Hepatocyte (in vitro differentiated cells): ENCODE data around the gene CYB561D2. TPM values are rescaled to one million over a fixed set of nuclear protein-coding genes. Genes with fewer than 3 reads are reported as not detected.

Experiments used
- DNase-seq: peaks from one replicate; pipeline ENCODE4 v3.0.0-alpha.2; 2016; ENCODE audit warnings: low spot score
- H2AFZ ChIP-seq: fragments of 200-600 bp; sonication (generic); 2 replicates; pipeline ENCODE4 v1.6.0; 2016; ENCODE audit warnings: antibody characterized with exemption, mild to moderate bottlenecking
- H3K27ac ChIP-seq: fragments of 200-600 bp; sonication (generic); 2 replicates; pipeline ENCODE4 v1.5.1; 2016; ENCODE audit warnings: mild to moderate bottlenecking
- H3K27me3 ChIP-seq: fragments of 200-600 bp; sonication (generic); 2 replicates; pipeline ENCODE4 v1.6.1; 2016
- H3K36me3 ChIP-seq: fragments of 200-600 bp; sonication (generic); replicated peaks from 2 replicates; pipeline ENCODE4 v1.5.1; 2016; ENCODE audit warnings: low read depth; ENCODE audit not compliant: insufficient read depth
- H3K4me1 ChIP-seq: fragments of 200-600 bp; sonication (generic); 2 replicates; pipeline ENCODE4 v1.5.1; 2016; ENCODE audit warnings: mild to moderate bottlenecking, moderate library complexity; ENCODE audit not compliant: insufficient read depth
- H3K4me2 ChIP-seq: fragments of 200-600 bp; sonication (generic); 2 replicates; pipeline ENCODE4 v1.6.0; 2016
- H3K4me3 ChIP-seq: fragments of 200-600 bp; sonication (generic); 2 replicates; pipeline ENCODE4 v1.5.1; 2016; ENCODE audit warnings: mild to moderate bottlenecking
- H3K79me2 ChIP-seq: fragments of 200-600 bp; sonication (generic); 2 replicates; pipeline ENCODE4 v1.6.0; 2017; ENCODE audit warnings: mild to moderate bottlenecking
- H3K9me2 ChIP-seq: fragments of 200-600 bp; sonication (generic); replicated peaks from 2 replicates; pipeline ENCODE4 v1.6.0; 2017; ENCODE audit warnings: mild to moderate bottlenecking; ENCODE audit not compliant: insufficient read depth
- H3K9me3 ChIP-seq: fragments of 200-600 bp; sonication (generic); 2 replicates; pipeline ENCODE4 v1.5.1; 2016; ENCODE audit warnings: low read depth, mild to moderate bottlenecking
- H4K20me1 ChIP-seq: fragments of 200-600 bp; sonication (generic); 2 replicates; pipeline ENCODE4 v1.6.0; 2016; ENCODE audit warnings: mild to moderate bottlenecking; ENCODE audit not compliant: insufficient read depth, poor library complexity, severe bottlenecking
- CTCF ChIP-seq: fragments of 200-600 bp; sonication (generic); IDR thresholded peaks from 2 replicates; pipeline ENCODE4 v1.5.1; 2016; ENCODE audit warnings: antibody characterized with exemption, mild to moderate bottlenecking; ENCODE audit not compliant: poor library complexity
- EZH2 ChIP-seq: fragments of 200-600 bp; sonication (generic); IDR thresholded peaks from 2 replicates; pipeline ENCODE4 v1.6.1; 2016; ENCODE audit warnings: antibody characterized with exemption, mild to moderate bottlenecking, borderline replicate concordance
- EZH2phosphoT487 ChIP-seq: fragments of 200-600 bp; sonication (generic); IDR thresholded peaks from one replicate; pipeline ENCODE4 v1.6.1; 2018; ENCODE audit warnings: antibody characterized with exemption, mild to moderate bottlenecking, low read depth, moderate library complexity; ENCODE audit not compliant: unreplicated experiment, severe bottlenecking
- WGBS: methylation state at CpG from one replicate; pipeline ENCODE4 v1.1.6; 2016; ENCODE audit warnings: low lambda C conversion rate; ENCODE audit errors: missing lambda C conversion rate; 5-methylcytosine and 5-hydroxymethylcytosine counted together
- polyA plus RNA-seq: library from polyadenylated mRNA; unstranded; fragments of >200 nt; fragmentation: Nextera tagmentation; extraction: Ambion mirVana; gene quantifications from 2 replicates; pipeline ENCODE4 v1.2.1, GENCODE V29; 2016
- total RNA-seq: library from RNA; depleted of rRNA; stranded (reverse); fragments of >200 nt; gene quantifications from 2 replicates; pipeline ENCODE4 v1.2.3, GENCODE V29; 2014

Gene CYB561D2, protein sequence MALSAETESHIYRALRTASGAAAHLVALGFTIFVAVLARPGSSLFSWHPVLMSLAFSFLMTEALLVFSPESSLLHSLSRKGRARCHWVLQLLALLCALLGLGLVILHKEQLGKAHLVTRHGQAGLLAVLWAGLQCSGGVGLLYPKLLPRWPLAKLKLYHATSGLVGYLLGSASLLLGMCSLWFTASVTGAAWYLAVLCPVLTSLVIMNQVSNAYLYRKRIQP
- total RNA-seq = 31.0 and 37.3 TPM in 2 replicates
- 40.5 and 46.9 TPM in 2 replicates for polyA plus RNA-seq

DNA sequence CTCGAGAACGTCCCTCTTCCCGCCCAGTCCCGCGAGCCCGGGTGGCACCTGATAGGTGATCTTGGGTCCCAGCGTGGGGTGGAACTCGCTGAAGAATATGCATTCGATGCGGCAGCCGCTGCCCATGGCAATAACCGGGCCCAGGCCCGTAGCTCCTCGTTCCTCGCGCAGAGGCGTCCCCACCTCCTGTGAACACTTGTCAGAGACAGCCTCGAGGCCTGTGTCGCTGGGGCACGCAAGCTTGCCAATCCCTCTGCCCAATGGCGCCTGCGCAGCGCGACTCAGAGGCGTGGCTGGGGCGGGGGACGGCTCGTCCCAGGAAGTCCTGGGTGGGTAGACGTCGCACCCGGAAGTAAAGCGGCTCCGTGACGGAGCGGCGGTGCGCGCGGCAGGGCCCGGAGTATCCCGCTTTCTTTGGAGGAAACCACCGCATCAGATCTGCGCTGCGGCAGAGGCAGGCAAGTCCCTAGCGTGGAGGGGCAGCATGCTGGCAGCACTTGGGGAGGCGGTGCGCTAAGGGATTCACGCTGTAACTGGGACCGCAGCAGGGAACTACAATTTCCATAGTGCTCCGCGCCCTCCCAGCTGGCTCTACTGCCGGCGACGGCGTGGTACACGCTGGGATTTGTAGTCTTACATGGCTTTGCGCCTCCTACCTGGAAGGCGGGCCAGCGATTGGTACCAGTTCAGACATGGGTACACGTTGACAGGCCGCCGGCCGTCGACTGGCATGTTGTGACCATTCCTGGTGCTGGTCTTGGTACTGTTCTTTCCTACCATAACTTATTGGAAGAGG lies at the start of gene CYB561D2, which contains the start of gene NPRL2:
TSS of gene CYB561D2 (plus strand) at position 336 of the 796 bp plus-strand sequence. CDS start 572 bp downstream, outside the sequence.
TSS of gene NPRL2 (minus strand) at position 249 of the 796 bp plus-strand sequence. CDS start at position 126, 123 bp downstream.
- Histone ChIP-seq H2AFZ (peak within 1 kb of the TSS; percentile 33), H3K4me1 (peaks cover 20% of the 10 kb centered on the region), H3K36me3 (no peaks in the 10 kb centered on the region), H3K79me2 (peaks cover 28% of the 10 kb centered on the region), H3K4me3 (peak within 1 kb of the TSS; percentile 81), H4K20me1 (peaks cover 8% of the 10 kb centered on the region), H3K27ac (peak within 1 kb of the TSS; percentile 92), H3K27me3 (no peaks in the 10 kb centered on the region), H3K9me3 (no peaks in the 10 kb centered on the region), H3K4me2 (peak within 1 kb of the TSS; percentile 91), H3K9me2 (no peaks in the 10 kb centered on the region)
- 2% methylated on average over 52 of the region's 64 CpGs for WGBS
- TF ChIP-seq CTCF = no peak
- TF ChIP-seq EZH2 = no peak
- TF ChIP-seq EZH2phosphoT487 = no peak
- DNase-seq = peak; percentile 96

DNA sequence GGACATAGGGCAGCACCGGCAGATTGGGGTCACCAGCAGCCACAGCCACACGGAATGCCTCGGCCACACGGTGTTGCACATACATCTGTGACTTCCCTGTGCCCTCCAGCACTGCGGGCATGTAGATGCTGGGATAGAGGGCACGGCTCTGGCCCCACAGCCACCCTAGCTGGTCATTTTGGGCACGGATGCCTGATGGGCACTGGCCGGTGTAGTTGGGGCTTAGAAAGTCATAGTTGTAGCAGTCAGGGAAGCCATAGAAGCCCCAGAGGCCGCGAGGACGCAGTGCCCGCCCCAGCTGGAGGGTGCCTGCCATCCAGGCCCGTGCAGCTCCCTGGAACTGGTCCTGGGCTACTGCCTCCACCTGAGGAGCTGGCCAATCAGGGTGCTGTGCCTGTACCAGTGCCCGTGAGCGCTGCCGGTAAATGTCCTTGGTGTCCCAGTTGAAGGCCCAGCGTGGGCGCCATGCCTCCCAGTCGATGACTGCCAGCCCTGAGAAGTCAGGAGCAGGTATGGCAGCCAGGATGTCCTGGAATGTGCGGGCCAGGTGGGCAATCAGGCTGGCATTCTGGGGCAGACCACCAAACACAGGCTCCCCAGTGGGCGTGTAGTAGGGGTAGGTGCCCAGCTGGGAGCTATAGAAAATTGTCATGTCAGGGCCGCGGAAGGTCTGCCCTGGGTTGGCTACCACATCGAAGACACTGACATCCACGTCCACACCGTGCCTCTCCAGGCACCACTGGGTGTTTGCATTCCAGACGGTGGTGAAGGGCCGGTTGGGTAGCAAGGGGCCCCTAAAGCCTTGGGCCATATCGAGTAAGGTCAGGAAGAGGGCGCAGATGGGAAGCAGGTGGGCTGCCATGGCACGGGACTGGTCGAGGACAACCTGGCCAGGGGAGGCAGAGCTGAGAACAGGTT lies 48.3 kb upstream of the CYB561D2 start:
- H3K27me3 ChIP-seq = no peaks in the 10 kb centered on the region
- no peak overlapping the region for H3K4me3 ChIP-seq
- no peaks in the 10 kb centered on the region for H4K20me1 ChIP-seq
- H3K4me1 ChIP-seq = peaks cover 17% of the 10 kb centered on the region
- no peaks in the 10 kb centered on the region for H3K36me3 ChIP-seq
- TF ChIP-seq CTCF (no peak), EZH2phosphoT487 (no peak), EZH2 (no peak)
- H3K79me2 ChIP-seq = peaks cover 11% of the 10 kb centered on the region
- H3K9me2 ChIP-seq = no peaks in the 10 kb centered on the region
- H3K27ac ChIP-seq = peak overlapping the region; percentile 73
- WGBS = 89% methylated on average over 32 of the region's 32 CpGs
- DNase-seq = no peak
- peak overlapping the region; percentile 36 for H3K4me2 ChIP-seq
- no peak overlapping the region for H2AFZ ChIP-seq
- H3K9me3 ChIP-seq = no peaks in the 10 kb centered on the region

- peak within 1 kb of the TSS; percentile 36 for H3K4me2 ChIP-seq
- H3K27me3 ChIP-seq = no peaks in the 10 kb centered on the region
- H3K36me3 ChIP-seq = no peaks in the 10 kb centered on the region
- peak within 1 kb of the TSS; percentile 73 for H3K27ac ChIP-seq
- no peaks in the 10 kb centered on the region for H3K9me3 ChIP-seq
- no peak within 1 kb of the TSS for H3K4me3 ChIP-seq
- no peaks in the 10 kb centered on the region for H3K9me2 ChIP-seq
- H3K79me2 ChIP-seq = peaks cover 11% of the 10 kb centered on the region
- WGBS = 64% methylated on average over 14 of the region's 14 CpGs
- H2AFZ ChIP-seq = no peak within 1 kb of the TSS
- TF ChIP-seq CTCF (peak; percentile 18), EZH2 (no peak), EZH2phosphoT487 (no peak)
- peaks cover 15% of the 10 kb centered on the region for H3K4me1 ChIP-seq
- no peaks in the 10 kb centered on the region for H4K20me1 ChIP-seq
- peak; percentile 66 for DNase-seq
Observed at GRCh38 chr3:50303013-50303815, 47.4 kb upstream of the CYB561D2 start, which contains the start of gene HYAL1. HYAL1 (minus strand) TSS chr3:50303574; CDS start chr3:50302956, 618 bp downstream.
